A673 (cell line): ENCODE results near the gene NECTIN4. TPM values are rescaled to one million over a fixed set of nuclear protein-coding genes. Genes with fewer than 3 reads are reported as not detected.

Experiments used
- BruUV-seq: library from RNA; stranded (reverse); fragments of 400-500 nt; replicated peaks from 2 replicates; lab custom pipeline; 2021; lab: Mats Ljungman, UMichigan
- CTCF ChIA-PET: fragments of 300-600 bp; sonication (Branson Sonifier 250); formaldehyde crosslinking; loops from one replicate; lab custom pipeline; 2022; ENCODE audit warnings: antibody characterized with exemption; lab: Charles Lee
- POLR2A ChIA-PET: fragments of 300-600 bp; sonication (Branson Sonifier 250); formaldehyde crosslinking; loops from one replicate; lab custom pipeline; 2022; ENCODE audit warnings: antibody characterized with exemption; ENCODE audit not compliant: low non-redundant PET; lab: Charles Lee
- DNase-seq: peaks from one replicate; pipeline ENCODE4 v3.0.0-alpha.2; 2015; ENCODE audit warnings: low spot score
- H3K27ac ChIP-seq: fragments of 200-600 bp; sonication (generic); 2 replicates; pipeline ENCODE4 v1.5.1; 2016; ENCODE audit warnings: mixed run types, low read depth, mild to moderate bottlenecking, mixed read lengths, antibody characterized with exemption, low read length; ENCODE audit not compliant: poor library complexity, severe bottlenecking
- H3K27me3 ChIP-seq: fragments of 200-600 bp; sonication (generic); replicated peaks from 2 replicates; pipeline ENCODE4 v1.6.1; 2017; ENCODE audit warnings: mixed run types, low read depth, mild to moderate bottlenecking, mixed read lengths, antibody characterized with exemption, low read length; ENCODE audit not compliant: insufficient read depth, poor library complexity
- H3K36me3 ChIP-seq: fragments of 200-600 bp; sonication (generic); 2 replicates; pipeline ENCODE4 v1.6.1; 2016; ENCODE audit warnings: mixed run types, mild to moderate bottlenecking, mixed read lengths, antibody characterized with exemption, low read length; ENCODE audit not compliant: insufficient read depth, poor library complexity, severe bottlenecking
- H3K4me1 ChIP-seq: fragments of 200-600 bp; sonication (generic); 2 replicates; pipeline ENCODE4 v1.6.1; 2017; ENCODE audit warnings: mixed run types, mild to moderate bottlenecking, mixed read lengths, antibody characterized with exemption, low read length; ENCODE audit not compliant: insufficient read depth, poor library complexity, severe bottlenecking
- H3K4me3 ChIP-seq: fragments of 200-600 bp; sonication (generic); 2 replicates; pipeline ENCODE4 v1.5.1; 2016; ENCODE audit warnings: low read depth, mixed run types, mild to moderate bottlenecking, mixed read lengths, low read length; ENCODE audit not compliant: poor library complexity, severe bottlenecking
- H3K9me3 ChIP-seq: fragments of 200-600 bp; sonication (generic); 2 replicates; pipeline ENCODE4 v1.6.1; 2016; ENCODE audit warnings: mixed run types, low read depth, mild to moderate bottlenecking, mixed read lengths, antibody characterized with exemption, low read length; ENCODE audit not compliant: poor library complexity, severe bottlenecking
- CTCF ChIP-seq: fragments of 300-800, 200-600 bp; sonication (generic); conservative IDR thresholded peaks from 2 replicates; pipeline ENCODE4 v1.5.1; 2017; ENCODE audit warnings: low read depth, mild to moderate bottlenecking, antibody characterized with exemption, low read length, moderate library complexity, mixed read lengths
- EZH2 ChIP-seq: fragments of 200-600 bp; sonication (generic); IDR thresholded peaks from 2 replicates; pipeline ENCODE4 v1.6.1; 2017; ENCODE audit warnings: borderline replicate concordance, low read depth, mild to moderate bottlenecking, mixed read lengths, antibody characterized with exemption, low read length; ENCODE audit not compliant: poor library complexity, severe bottlenecking
- intact Hi-C: fragments of 100-400 bp; cut with micrococcal nuclease; formaldehyde crosslinking; loops from one replicate; pipeline ENCODE4 v1.10.0; 2022; ENCODE audit not compliant: unreplicated experiment
- total RNA-seq: library from RNA; stranded (reverse); gene quantifications from 2 replicates; pipeline ENCODE4 v1.2.3, GENCODE V29; 2021

Gene NECTIN4
- total RNA-seq, 1 experiment from 2014 or later, result not detected

DNA sequence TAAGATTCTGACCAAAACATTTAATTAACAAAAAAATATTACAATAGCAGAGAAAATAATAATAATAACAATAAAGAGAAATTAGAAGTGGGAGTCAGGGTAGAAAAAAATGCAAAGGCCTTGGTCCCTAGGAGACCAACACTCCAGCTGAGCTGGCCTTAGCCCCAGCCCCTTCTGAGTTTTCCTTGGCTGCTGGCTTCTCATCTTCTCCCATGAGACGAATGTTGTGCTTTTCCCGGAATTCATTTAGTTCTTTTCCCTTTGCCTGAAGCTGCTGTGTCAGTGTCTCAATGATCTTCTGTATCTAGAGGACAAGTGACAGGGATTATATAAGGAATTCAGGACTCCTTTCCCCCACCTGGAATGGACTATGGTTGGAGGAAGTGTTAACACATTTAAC, 11.2 kb upstream of the NECTIN4 start:
- H3K27me3 ChIP-seq, result peaks cover 3% of the 10 kb centered on the region
- POLR2A ChIA-PET, result no interaction called here

GRCh38 chr1:161099090-161099802, 9.9 kb upstream of the NECTIN4 start:
- Histone ChIP-seq H3K27me3 (peaks cover 3% of the 10 kb centered on the region), H3K36me3 (peaks cover 26% of the 10 kb centered on the region), H3K9me3 (no peaks in the 10 kb centered on the region), H3K4me1 (no peaks in the 10 kb centered on the region), H3K27ac (no peak overlapping the region), H3K4me3 (peak overlapping the region; percentile 66)
- TF ChIP-seq CTCF, result no peak
- no peak for TF ChIP-seq EZH2
- no peak for DNase-seq
- ChIA-PET POLR2A (no interaction called here), CTCF (no interaction called here)
- no TSS peak for BruUV-seq
- intact Hi-C loops, result loop anchor here (10.0 kb wide), 1 partner anchor 374 kb away; no protein-coding TSS in a partner anchor

More for the DNA sequence above, 11.2 kb upstream of the NECTIN4 start:
- DNase-seq, result no peak
- intact Hi-C loops, result no loop called here
- TF ChIP-seq EZH2, result no peak
- TF ChIP-seq CTCF, result no peak
- Histone ChIP-seq H3K9me3 (no peaks in the 10 kb centered on the region), H3K4me1 (no peaks in the 10 kb centered on the region), H3K4me3 (no peak overlapping the region), H3K27ac (no peak overlapping the region), H3K36me3 (peaks cover 26% of the 10 kb centered on the region)
- CTCF ChIA-PET, result no interaction called here
- no TSS peak for BruUV-seq

DNA sequence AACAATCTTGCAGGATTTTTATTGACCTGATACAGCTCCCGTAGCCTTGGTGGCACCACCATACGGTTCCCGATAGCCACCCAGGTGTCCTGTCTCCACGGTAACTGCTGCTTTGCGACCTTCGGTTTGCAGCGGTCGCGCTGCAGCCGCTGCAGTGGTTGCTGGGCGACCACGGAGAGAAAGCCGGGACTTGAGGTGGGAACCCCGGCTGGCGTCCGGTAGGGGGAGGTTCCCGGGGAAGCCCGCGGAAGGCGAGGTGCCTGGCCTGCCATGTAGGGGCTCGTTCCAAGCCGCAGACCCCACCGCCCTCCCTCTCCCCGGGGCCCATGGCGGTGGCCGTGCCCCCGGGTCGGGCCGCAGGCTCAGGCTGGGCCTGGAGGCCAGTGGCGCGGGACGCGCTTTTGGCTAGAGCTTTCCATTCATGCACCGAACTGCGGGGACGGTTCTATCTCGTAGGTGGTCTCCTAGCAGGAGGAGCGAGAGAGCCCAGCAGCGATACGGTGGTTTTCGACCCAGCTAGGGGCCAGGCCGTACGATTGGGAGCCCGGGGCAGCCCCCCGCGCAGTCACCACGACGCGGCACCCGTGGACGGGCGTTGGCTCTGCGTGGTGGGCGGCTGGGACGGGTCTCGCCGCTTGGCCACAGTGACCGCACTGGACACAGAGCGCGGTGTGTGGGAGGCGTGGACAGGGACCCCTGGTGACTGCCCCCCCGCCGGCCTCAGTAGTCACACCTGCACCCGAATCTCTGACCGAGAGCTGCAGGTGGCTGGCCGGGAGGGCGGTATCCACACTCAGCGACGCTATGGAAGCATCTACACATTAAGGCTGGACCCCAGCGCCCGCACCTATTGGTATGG, 9.1 kb upstream of the NECTIN4 start, which contains the start of gene KLHDC9:
Gene KLHDC9 (plus strand): TSS at position 152 of the 859 bp plus-strand sequence. CDS start 175 bp downstream, at position 327.
- POLR2A ChIA-PET, result interaction anchor here (0.6 kb wide), 2 partner anchors 53 to 94 kb away, joined by 4 to 6 read pairs; partner anchors contain the start of gene USF1
- no TSS peak for BruUV-seq
- Histone ChIP-seq H3K27ac (peak within 1 kb of the TSS; percentile 12), H3K27me3 (peaks cover 3% of the 10 kb centered on the region), H3K4me1 (no peaks in the 10 kb centered on the region), H3K36me3 (peaks cover 22% of the 10 kb centered on the region), H3K4me3 (peak within 1 kb of the TSS; percentile 66), H3K9me3 (no peaks in the 10 kb centered on the region)
- TF ChIP-seq EZH2, result no peak
- TF ChIP-seq CTCF, result no peak
- intact Hi-C loops, result loop anchor here (10.0 kb wide), 1 partner anchor 374 kb away; no protein-coding TSS in a partner anchor
- CTCF ChIA-PET, result interaction anchor here (0.6 to 1.7 kb wide), 13 partner anchors 14 to 127 kb away, joined by 3 to 17 read pairs (median 3); partner anchors contain the start of genes TOMM40L and USF1
- peak; percentile 88 for DNase-seq
